ENCODE measurements around the gene MUC13.

GRCh38 chr3:124883766-124884473, 50.6 kb downstream of the MUC13 start:
- TF ChIP-seq EZH2 (IDR thresholded peaks at IDR 0.05) (no peak), POLR2AphosphoS5 (IDR thresholded peaks at IDR 0.05; ENCODE audit: borderline replicate concordance, low read depth, low read length) (no peak), FOXP2 (optimal IDR thresholded peaks at IDR 0.05; ENCODE audit: control extremely low read depth, extremely low read length, insufficient read depth) (no peak)

Measured in SK-N-MC (cell line).